Astrocyte (in vitro differentiated cells and primary cell): ENCODE results near the gene ATP2C1. TPM values are rescaled to one million over a fixed set of nuclear protein-coding genes. Genes with fewer than 3 reads are reported as not detected.

Experiments
- DNase-seq: peaks from one replicate; pipeline ENCODE4 v3.0.0-alpha.2; 2010; ENCODE audit warnings: low read depth
- FAIRE-seq: peaks from 2 replicates; lab custom pipeline; 2011; peaks lifted over from hg19 to GRCh38; lab: Jason Lieb, UNC
- H2AFZ ChIP-seq: 2 replicates; pipeline ENCODE4 v1.6.0; 2012; ENCODE audit warnings: low read depth, low read length, inconsistent platforms
- H3K27ac ChIP-seq: 2 replicates; pipeline ENCODE4 v1.5.1; 2011; ENCODE audit warnings: low read depth, low read length, inconsistent platforms
- H3K27me3 ChIP-seq: 2 replicates; pipeline ENCODE4 v1.6.0; 2011; ENCODE audit warnings: low read length, inconsistent platforms; ENCODE audit not compliant: insufficient read depth
- H3K36me3 ChIP-seq: 2 replicates; pipeline ENCODE4 v1.5.1; 2011; ENCODE audit warnings: low read length, inconsistent platforms; ENCODE audit not compliant: insufficient read depth
- H3K4me1 ChIP-seq: 2 replicates; pipeline ENCODE4 v1.5.1; 2011; ENCODE audit warnings: low read length, inconsistent platforms; ENCODE audit not compliant: insufficient read depth
- H3K4me2 ChIP-seq: 2 replicates; pipeline ENCODE4 v1.6.0; 2012; ENCODE audit warnings: low read length, inconsistent platforms
- H3K4me3 ChIP-seq: 2 replicates; pipeline ENCODE4 v1.5.1; 2011; ENCODE audit warnings: low read depth, mild to moderate bottlenecking, low read length, inconsistent platforms; ENCODE audit not compliant: insufficient read depth
- H3K79me2 ChIP-seq: 2 replicates; pipeline ENCODE4 v1.6.0; 2012; ENCODE audit warnings: mild to moderate bottlenecking, low read length, inconsistent platforms; ENCODE audit not compliant: insufficient read depth
- H3K9ac ChIP-seq: 2 replicates; pipeline ENCODE4 v1.6.0; 2012; ENCODE audit warnings: mild to moderate bottlenecking, low read length, inconsistent platforms
- H3K9me3 ChIP-seq: 2 replicates; pipeline ENCODE4 v1.5.1; 2012; ENCODE audit warnings: low read depth, mild to moderate bottlenecking, low read length, inconsistent platforms; ENCODE audit not compliant: insufficient read depth
- H4K20me1 ChIP-seq: 2 replicates; pipeline ENCODE4 v1.6.0; 2012; ENCODE audit warnings: low read length, inconsistent platforms; ENCODE audit not compliant: insufficient read depth
- H3K27ac Mint-ChIP-seq: one replicate; pipeline ENCODE4 v1.8.0; 2021; ENCODE audit warnings: mild to moderate bottlenecking, mixed read lengths; ENCODE audit not compliant: unreplicated experiment
- H3K27me3 Mint-ChIP-seq: one replicate; pipeline ENCODE4 v1.8.0; 2021; ENCODE audit warnings: low read depth, mixed read lengths; ENCODE audit not compliant: unreplicated experiment
- H3K36me3 Mint-ChIP-seq: one replicate; pipeline ENCODE4 v1.8.0; 2021; ENCODE audit warnings: low read depth, mixed read lengths; ENCODE audit not compliant: unreplicated experiment
- H3K4me1 Mint-ChIP-seq: one replicate; pipeline ENCODE4 v1.8.0; 2021; ENCODE audit warnings: low read depth, mixed read lengths; ENCODE audit not compliant: unreplicated experiment
- H3K4me3 Mint-ChIP-seq: one replicate; pipeline ENCODE4 v1.8.0; 2021; ENCODE audit warnings: mild to moderate bottlenecking, moderate library complexity, mixed read lengths; ENCODE audit not compliant: unreplicated experiment
- H3K9me3 Mint-ChIP-seq: one replicate; pipeline ENCODE4 v1.8.0; 2021; ENCODE audit warnings: mild to moderate bottlenecking, mixed read lengths; ENCODE audit not compliant: unreplicated experiment
- CTCF ChIP-seq: IDR thresholded peaks from 2 replicates; pipeline ENCODE4 v1.5.1; 2011; ENCODE audit warnings: low read depth, mild to moderate bottlenecking, inconsistent platforms, low read length, moderate library complexity; ENCODE audit not compliant: insufficient read depth
- EZH2 ChIP-seq: IDR thresholded peaks from 2 replicates; pipeline ENCODE4 v1.6.1; 2012; ENCODE audit warnings: mild to moderate bottlenecking, low read length, inconsistent platforms; ENCODE audit not compliant: insufficient read depth
- total RNA-seq: library from RNA; stranded (reverse); gene quantifications from 2 replicates; pipeline ENCODE4 v1.2.1, GENCODE V29; 2021

ATP2C1 gene
- total RNA-seq, 1 donor from 2014 or later = 132 TPM

- H4K20me1 ChIP-seq = peaks cover 80% of the 10 kb centered on the region
- H3K4me2 ChIP-seq = no peak overlapping the region
- no peaks in the 10 kb centered on the region for H3K9me3 ChIP-seq
- H3K36me3 Mint-ChIP-seq = no peaks in the 10 kb centered on the region
- H3K27ac Mint-ChIP-seq = no peak overlapping the region
- H3K79me2 ChIP-seq = peaks cover 100% of the 10 kb centered on the region
- H3K4me3 ChIP-seq = no peak overlapping the region
- no peak overlapping the region for H3K9ac ChIP-seq
- peaks cover 27% of the 10 kb centered on the region for H3K4me1 ChIP-seq
- no peak overlapping the region for H2AFZ ChIP-seq
- peaks cover 39% of the 10 kb centered on the region for H3K4me1 Mint-ChIP-seq
- FAIRE-seq = no peak
- H3K36me3 ChIP-seq = no peaks in the 10 kb centered on the region
- H3K9me3 Mint-ChIP-seq = no peaks in the 10 kb centered on the region
- no peak for DNase-seq
- no peaks in the 10 kb centered on the region for H3K27me3 ChIP-seq
- no peak for TF ChIP-seq CTCF
- TF ChIP-seq EZH2 = no peak
- no peak overlapping the region for H3K4me3 Mint-ChIP-seq
- H3K27ac ChIP-seq = no peak overlapping the region
- no peaks in the 10 kb centered on the region for H3K27me3 Mint-ChIP-seq
Observed at GRCh38 chr3:130904491-130904890, 10.6 kb downstream of the ATP2C1 start.

- Histone ChIP-seq H3K9me3 (no peaks in the 10 kb centered on the region), H3K27me3 (no peaks in the 10 kb centered on the region), H3K79me2 (peaks cover 95% of the 10 kb centered on the region), H3K27ac (peak overlapping the region; percentile 38), H3K36me3 (no peaks in the 10 kb centered on the region), H2AFZ (no peak overlapping the region), H4K20me1 (peaks cover 73% of the 10 kb centered on the region), H3K9ac (no peak overlapping the region), H3K4me1 (peaks cover 27% of the 10 kb centered on the region), H3K4me2 (peak overlapping the region; percentile 59), H3K4me3 (no peak overlapping the region)
- no peak for DNase-seq
- no peaks in the 10 kb centered on the region for H3K36me3 Mint-ChIP-seq
- no peaks in the 10 kb centered on the region for H3K9me3 Mint-ChIP-seq
- no peaks in the 10 kb centered on the region for H3K27me3 Mint-ChIP-seq
- no peak overlapping the region for H3K4me3 Mint-ChIP-seq
- no peak for FAIRE-seq
- peaks cover 40% of the 10 kb centered on the region for H3K4me1 Mint-ChIP-seq
- no peak overlapping the region for H3K27ac Mint-ChIP-seq
- TF ChIP-seq EZH2 (no peak), CTCF (no peak)
Observed at GRCh38 chr3:130905551-130905950, 11.7 kb downstream of the ATP2C1 start.

- H3K27me3 ChIP-seq = no peaks in the 10 kb centered on the region
- peak overlapping the region; percentile 16 for H3K9ac ChIP-seq
- Mint-ChIP-seq H3K4me1 (peaks cover 31% of the 10 kb centered on the region), H3K27ac (no peak overlapping the region), H3K9me3 (no peaks in the 10 kb centered on the region), H3K4me3 (no peak overlapping the region), H3K27me3 (no peaks in the 10 kb centered on the region), H3K36me3 (no peaks in the 10 kb centered on the region)
- H3K27ac ChIP-seq = peak overlapping the region; percentile 38
- no peaks in the 10 kb centered on the region for H3K36me3 ChIP-seq
- peaks cover 86% of the 10 kb centered on the region for H3K79me2 ChIP-seq
- no peak for TF ChIP-seq CTCF
- TF ChIP-seq EZH2 = no peak
- peak overlapping the region; percentile 59 for H3K4me2 ChIP-seq
- H4K20me1 ChIP-seq = peaks cover 66% of the 10 kb centered on the region
- no peak overlapping the region for H2AFZ ChIP-seq
- FAIRE-seq = peak; percentile 87
- H3K9me3 ChIP-seq = no peaks in the 10 kb centered on the region
- DNase-seq = peak; percentile 65
- H3K4me3 ChIP-seq = no peak overlapping the region
- peaks cover 18% of the 10 kb centered on the region for H3K4me1 ChIP-seq
Observed at GRCh38 chr3:130906374-130906995, 12.6 kb downstream of the ATP2C1 start.
